Stromal cell of bone marrow (primary cell): Measurements from ENCODE around the gene CYP3A4.
A peak's percentile ranks its signal among the peaks of the same experiment; 100 is the strongest.
"Not testable (repeated sequence)": the region's sequence is repeated elsewhere in the genome, so short reads cannot be mapped to it uniquely, and the experiment has no call there.

Source experiments
- DNase-seq: peaks from one replicate; pipeline ENCODE4 v3.0.0-alpha.2; 2012; ENCODE audit warnings: low read depth

The CYP3A4 gene

DNA sequence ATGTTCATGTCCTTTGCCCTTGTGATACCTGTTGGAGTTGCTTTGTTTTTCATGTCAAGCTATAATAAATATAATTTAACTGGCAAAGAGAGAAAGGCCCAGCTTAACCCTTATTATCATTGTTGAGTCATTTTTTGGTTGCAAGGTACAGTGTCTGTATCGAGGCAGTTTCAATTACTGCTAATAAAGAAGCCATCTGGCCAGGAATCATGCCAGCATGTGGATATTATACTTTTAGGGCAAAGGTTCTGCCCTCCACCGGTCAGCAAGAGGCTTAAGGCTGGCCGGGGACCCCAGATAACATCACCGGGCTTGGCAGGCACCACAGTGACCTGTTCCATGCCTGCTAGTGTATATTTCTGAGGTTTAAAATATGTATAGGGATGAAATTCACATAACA is 9.0 kb upstream of the CYP3A4 start:
- no peak for DNase-seq

DNA sequence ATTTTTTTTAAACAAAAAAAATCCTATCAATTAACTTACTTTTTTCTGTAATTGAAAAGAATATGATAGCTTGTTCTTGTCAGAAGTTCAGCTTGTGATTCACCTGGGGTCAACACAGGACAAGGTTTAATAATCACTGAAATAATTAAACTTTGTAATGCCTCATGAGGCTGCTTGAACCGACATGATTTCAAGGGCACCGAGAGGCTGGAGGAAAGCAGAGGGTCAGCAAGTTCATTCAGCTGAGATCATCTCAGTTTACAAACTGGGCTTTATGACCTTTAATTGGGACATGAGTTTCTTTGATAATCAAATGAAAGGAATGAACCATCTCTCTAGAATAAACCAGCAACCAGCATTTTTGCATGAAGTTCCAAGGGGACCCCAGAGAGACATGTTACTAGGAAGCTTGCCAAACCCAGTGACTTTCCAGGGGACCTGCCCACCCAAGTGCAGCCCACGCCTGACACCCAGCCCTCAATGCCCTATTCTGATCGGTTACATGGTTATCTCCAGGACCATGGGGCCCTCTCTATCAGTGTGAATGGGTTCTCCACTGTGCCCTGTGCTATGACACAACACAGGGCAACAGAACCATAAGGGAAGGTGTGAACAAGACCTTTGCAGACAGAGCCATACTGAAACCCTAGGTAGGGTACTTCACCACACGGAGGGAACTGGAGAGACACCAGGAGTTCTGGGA is 7.8 kb upstream of the CYP3A4 start:
- DNase-seq, result no peak

GRCh38 chr7:99791021-99791420 is 7.0 kb upstream of the CYP3A4 start:
- peak; percentile 28 for DNase-seq

- DNase-seq, result no peak
Measured at GRCh38 chr7:99790407-99790806, 6.4 kb upstream of the CYP3A4 start.

DNA sequence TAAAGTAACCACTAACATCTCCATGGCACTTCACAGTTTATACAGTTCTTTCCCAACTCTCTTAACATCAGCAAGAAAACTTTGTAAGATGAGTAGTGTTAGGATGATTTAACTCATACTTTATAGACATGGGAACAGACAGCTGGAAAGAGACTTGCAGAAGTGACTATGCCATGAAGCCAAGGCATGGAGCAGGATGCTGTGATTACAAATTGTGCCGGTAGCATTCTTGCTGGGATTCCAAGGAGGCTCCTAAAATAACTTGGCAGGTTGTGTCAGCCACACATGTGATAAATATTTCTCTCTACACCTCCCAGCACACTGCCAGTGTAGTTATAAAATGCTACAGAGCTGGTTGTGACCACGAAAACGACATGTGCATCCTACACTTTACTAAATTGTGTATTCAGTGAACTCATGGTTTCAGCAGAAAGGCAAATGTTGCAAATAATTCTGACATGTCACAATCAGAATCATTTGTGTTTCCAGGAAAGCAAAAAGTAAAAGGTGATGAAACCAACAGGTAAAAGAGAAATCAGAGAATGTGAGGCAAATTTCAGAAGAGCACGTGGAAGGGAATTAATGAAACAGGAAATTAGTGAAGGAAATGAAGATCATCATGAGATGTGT is 5.6 kb upstream of the CYP3A4 start:
- DNase-seq, result no peak

DNA sequence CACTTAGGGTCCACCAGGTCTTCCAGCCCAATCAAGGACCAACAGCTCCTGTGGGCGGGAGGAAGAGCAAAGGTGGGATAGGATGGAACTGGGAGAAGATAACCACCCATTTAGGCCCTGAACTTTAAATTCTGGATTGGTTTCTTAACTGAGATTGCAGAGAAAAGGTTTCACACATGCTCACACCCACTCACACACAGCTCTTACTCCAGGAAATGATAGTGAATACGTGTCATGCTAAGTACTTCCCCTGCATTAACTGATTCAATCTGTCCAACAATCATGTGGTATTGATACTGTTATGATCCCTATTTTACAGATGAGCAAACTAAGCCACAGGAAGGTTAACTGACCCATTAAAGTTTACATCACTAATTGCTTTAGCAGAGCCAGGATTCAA is 4.6 kb upstream of the CYP3A4 start:
- DNase-seq, result no peak

- no peak for DNase-seq
Measured at GRCh38 chr7:99786726-99787335, 2.8 kb upstream of the CYP3A4 start.

DNA sequence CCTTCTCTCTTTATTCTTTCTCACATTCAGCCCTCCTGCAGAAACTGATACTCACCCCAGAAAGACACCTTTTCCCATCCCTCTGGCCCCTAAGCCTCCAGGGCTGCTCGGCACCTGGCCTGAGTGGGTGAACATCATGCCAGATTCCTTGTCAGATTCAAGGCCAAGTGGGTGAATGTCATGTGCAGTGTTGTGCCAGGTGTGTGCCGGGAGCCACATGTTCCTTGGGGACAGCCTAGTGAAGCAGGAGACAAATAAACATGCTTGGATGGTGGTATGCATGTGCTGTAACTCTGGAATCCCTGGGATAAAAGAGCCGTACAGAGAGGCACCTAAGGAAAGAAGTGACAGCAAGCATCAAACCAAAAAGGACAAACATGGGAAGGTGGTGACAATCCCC is 1.7 kb upstream of the CYP3A4 start:
- DNase-seq, result not testable (repeated sequence)

- DNase-seq, result no peak
Measured at GRCh38 chr7:99782012-99782953, 1.7 kb downstream of the CYP3A4 start.

GRCh38 chr7:99780588-99780987 is 3.4 kb downstream of the CYP3A4 start:
- no peak for DNase-seq

GRCh38 chr7:99779949-99780348 is 4.0 kb downstream of the CYP3A4 start:
- DNase-seq, result no peak

- no peak for DNase-seq
Measured at GRCh38 chr7:99778880-99779279, 5.1 kb downstream of the CYP3A4 start.

DNA sequence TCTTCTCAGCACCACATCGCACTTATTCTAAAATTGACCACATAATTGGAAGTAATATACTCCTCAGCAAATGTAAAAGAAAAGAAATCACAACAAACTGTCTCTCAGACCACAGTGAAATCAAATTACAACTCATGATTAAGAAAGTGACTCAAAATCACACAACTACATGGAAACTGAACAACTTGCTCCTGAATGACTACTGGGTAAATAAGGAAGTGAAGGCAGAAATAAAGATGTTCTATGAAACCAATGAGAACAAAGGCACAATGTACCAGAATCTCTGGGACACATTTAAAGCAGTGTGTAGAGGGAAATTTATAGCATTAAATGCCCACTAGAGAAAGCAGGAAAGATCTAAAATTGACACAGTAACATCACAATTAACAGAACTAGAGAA is 10.6 kb downstream of the CYP3A4 start:
- not testable (repeated sequence) for DNase-seq

- no peak for DNase-seq
Measured at GRCh38 chr7:99772565-99772964, 11.4 kb downstream of the CYP3A4 start.

- DNase-seq, result not testable (repeated sequence)
Measured at GRCh38 chr7:99769494-99769893, 14.5 kb downstream of the CYP3A4 start.

GRCh38 chr7:99768471-99768870 is 15.5 kb downstream of the CYP3A4 start:
- DNase-seq, result no peak

DNA sequence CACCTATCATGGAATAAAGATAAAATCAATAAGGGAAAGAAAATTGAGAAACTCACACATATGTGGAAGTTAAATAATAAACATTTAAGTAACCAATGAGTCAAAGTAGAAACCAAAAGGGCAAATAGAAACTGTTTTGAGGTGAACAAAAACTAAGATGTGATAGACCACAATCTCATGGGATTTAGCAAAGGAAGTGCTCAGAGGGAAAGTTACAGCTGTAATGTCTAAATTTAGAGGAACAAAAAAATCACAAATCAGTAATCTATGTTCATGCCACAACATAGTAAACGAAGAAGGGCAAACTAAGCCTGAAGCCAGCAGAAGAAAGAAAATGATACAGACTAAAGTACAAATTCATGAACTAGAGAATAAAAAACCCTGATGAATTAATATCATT is 16.3 kb downstream of the CYP3A4 start:
- DNase-seq, result no peak

- no peak for DNase-seq
Measured at GRCh38 chr7:99766484-99767099, 17.4 kb downstream of the CYP3A4 start.

DNA sequence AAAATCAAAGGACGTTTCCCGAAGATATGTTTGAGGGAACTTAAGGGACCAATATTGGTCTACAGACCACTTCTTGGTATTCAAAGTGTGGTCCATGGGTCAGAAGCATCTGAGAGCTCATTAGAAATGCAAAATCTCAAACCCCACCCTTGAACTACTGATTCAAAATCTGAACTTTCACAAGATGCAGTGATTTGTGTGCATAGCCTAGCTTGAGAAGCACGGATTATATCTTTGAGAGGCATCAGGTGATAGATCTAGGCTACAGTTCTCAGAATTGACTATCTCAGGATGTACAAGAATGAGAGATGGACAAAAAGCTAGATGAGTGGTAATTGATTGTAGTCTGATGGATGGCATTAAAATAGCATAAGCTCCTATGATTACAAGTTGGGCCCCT is 19.5 kb downstream of the CYP3A4 start:
- no peak for DNase-seq

DNA sequence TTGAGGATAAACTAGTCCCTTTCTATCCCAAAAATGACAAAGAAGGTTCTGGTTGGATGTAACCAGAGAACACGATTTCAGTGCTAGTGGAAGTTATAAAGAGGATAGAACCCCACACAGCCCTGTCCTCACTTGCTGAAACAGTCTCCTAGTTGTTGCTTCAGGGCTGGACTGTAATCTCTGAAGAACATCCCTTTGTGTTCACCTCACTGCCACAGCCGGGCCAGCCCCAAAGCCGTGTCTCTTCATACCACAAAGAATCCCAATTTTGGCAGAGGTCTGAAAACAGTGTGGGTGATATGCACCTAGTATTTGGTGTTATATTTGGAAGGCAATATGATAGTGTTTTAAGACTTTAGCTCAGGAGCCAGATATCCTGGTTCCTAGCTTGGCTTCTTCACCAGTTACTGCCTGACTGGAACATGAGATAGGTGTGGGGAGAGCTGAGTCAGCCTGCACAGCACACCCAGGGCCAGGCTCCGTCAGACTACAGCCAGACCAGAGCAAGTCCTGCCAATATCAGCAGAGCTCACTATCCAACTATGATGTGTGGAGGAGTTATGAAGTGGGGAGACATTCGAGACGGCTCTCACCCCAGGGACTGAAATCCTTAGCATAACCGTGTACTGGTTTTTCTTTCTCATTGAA is 21.2 kb downstream of the CYP3A4 start:
- peak; percentile 94 for DNase-seq

GRCh38 chr7:99755085-99755484 is 28.9 kb downstream of the CYP3A4 start:
- no peak for DNase-seq
